Dermis blood vessel endothelial cell (primary cell): ENCODE results near the gene PTTG2. TPM values are rescaled to one million over a fixed set of nuclear protein-coding genes. Genes with fewer than 3 reads are reported as not detected.
"Not testable (repeated sequence)": the region's sequence is repeated elsewhere in the genome, so short reads cannot be mapped to it uniquely, and the experiment has no call there.

ENCODE experiments used
- DNase-seq: peaks from one replicate; pipeline ENCODE4 v3.0.0; 2010
- total RNA-seq: library from RNA; depleted of rRNA; stranded (reverse); fragments of >200 nt; gene quantifications from 2 replicates; pipeline ENCODE4 v1.2.3, GENCODE V29; 2014

The PTTG2 gene
- 0.51 TPM in 1 of 2 replicates, not detected in the other for total RNA-seq

- no peak for DNase-seq
These were observed at the start of gene PTTG2 for GRCh38 chr4:37960098-37960497. Gene PTTG2 (plus strand): TSS chr4:37960398. CDS start chr4:37960435, 37 bp downstream.

DNA sequence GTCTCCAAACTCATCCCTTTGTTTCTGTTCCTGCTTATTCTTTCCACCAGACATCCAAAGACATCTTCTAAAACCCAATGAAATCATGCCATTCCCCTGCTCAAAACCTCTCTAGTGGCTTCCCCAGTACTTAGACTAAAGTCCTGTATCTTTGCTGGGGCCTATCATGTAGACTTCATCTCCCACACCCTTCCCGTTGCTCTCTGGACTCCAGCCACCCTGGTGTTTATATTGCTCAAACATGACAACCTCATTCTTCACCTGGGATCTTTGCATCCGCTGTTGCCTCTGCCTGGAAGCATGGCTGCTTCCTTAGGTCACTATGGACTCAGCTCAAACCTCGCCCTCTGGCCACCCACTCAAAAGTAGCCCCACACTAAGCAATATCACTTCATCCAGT, 45.7 kb upstream of the PTTG2 start:
- no peak for DNase-seq

DNA sequence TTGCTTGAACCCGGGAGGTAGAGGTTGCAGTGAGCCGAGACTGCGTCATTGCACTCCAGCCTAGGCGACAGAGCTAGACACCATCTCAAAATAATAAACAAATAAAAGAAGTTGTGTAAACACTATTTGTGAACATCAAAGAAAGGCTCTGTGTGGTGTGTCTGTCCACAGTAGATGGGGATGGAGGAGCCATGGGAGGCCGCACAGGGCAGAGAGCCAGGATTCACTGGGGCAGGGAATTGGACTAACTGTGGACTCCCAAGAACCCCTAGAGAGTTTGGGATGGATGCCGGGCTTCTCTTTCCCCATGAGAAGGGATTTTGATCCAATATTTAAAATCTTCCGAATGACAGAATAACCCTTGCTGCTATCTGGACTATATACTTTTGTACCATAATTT, 42.8 kb upstream of the PTTG2 start:
- DNase-seq = no peak

DNA sequence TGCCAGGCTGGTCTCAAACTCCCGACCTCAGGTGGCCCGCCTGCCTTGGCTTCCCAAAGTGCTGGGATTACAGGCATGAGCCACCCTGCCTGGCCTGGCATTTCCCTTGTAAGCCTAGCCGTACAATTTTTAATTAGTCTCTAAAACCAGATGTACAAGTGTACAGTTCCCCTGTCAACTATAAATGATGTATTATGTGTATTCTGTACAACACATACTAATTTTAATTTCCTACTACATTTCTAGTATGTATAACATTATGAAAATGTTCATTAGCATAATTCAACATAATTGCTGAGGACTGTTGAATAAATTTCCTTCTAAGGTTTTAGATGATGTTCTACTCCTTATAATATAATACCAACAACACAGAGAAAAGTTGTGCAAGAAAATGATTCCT, 41.5 kb upstream of the PTTG2 start:
- DNase-seq = no peak

DNA sequence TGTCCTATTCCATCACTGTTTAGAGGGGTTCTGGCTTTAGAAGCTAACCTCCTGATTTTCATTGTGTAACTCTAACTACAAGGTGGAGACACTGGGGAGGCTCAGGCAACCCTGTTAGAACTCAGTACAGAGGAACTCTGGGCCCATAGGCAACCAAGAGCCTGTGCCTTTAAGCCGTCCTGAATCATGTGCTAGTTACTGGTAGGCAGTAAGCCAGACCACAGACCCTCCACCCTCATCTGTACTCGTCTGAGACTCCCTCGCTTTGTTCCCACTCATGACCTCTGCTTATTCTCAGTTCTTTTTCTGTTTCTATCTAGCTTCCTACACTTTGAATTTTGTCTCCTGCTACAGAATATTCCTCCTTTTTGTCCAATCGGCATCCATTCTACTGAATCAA, 37.9 kb upstream of the PTTG2 start:
- no peak for DNase-seq

GRCh38 chr4:37923089-37923488, 37.1 kb upstream of the PTTG2 start:
- not testable (repeated sequence) for DNase-seq

GRCh38 chr4:37924946-37925345, 35.3 kb upstream of the PTTG2 start:
- DNase-seq = no peak

GRCh38 chr4:37927434-37927833, 32.8 kb upstream of the PTTG2 start:
- DNase-seq = no peak

GRCh38 chr4:37928426-37929416, 31.5 kb upstream of the PTTG2 start:
- DNase-seq = no peak

- no peak for DNase-seq
These were observed 26.1 kb upstream of the PTTG2 start for GRCh38 chr4:37934096-37934495.

GRCh38 chr4:37934609-37935008, 25.6 kb upstream of the PTTG2 start:
- no peak for DNase-seq

DNA sequence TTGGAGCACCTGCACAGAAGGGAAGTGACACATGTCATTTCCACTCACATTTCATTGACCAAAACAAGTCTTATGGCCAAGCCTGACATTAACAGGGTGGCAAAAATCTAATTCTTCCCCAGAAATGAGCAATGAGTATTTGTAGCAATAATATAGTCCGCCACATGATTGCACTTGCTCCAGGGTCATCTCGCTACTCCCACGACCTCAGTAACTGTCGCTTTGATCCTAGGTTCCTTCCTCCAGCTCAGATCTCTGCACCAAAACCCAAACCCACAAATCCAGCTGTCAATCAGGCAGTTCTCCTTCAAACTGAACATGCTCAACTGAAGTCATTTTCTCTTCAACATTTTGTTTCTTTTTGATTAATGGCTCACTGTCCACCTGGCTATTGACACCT, 25.2 kb upstream of the PTTG2 start:
- no peak for DNase-seq

DNA sequence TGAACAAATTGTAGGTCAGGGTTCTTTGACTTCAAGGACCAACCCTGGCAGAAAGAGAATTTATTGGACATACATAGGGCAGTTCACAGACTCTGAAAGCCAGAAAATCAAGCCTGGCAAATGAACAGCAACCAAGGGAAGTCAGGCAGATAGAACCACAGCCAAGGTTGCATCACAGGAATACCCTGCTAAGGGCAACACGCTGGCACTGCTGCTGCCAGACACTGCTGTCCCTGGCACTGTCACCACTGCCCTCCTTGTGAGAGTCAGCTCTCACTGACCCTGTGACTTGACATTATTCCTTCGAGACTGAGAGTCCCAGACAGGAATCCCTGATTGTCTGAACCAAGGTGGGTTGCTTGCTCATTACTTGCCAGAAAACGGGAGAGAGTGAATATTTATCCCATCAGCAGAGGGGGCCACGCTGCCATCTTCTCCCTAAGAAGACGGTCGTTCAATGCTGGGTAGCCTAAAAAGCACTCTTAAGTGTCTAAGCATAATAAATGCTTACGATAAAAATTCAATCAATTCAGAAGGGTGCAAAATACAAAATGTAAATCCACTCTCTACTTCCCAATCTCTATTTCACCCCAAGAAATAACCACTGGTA, 23.2 kb upstream of the PTTG2 start:
- peak; percentile 11 for DNase-seq

DNA sequence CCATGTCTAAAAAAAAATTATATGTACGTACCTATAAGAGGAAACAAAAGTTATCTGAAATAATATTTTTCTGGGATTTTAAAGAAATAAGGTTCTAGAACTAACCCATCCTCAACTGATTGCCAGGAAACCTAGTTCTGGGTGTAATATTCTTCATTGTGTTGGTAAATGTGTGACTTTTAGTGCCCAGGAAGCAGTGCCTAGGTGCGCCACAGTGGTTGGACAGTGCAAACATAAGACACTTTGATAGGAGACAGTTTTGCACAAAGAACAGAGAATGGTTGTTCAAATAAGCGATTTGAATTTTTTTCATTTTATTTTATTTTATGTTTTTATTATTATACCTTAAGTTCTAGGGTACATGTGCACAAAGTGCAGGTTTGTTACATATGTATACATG, 22.0 kb upstream of the PTTG2 start:
- DNase-seq = no peak

GRCh38 chr4:37946503-37947179, 13.6 kb upstream of the PTTG2 start:
- DNase-seq = no peak

DNA sequence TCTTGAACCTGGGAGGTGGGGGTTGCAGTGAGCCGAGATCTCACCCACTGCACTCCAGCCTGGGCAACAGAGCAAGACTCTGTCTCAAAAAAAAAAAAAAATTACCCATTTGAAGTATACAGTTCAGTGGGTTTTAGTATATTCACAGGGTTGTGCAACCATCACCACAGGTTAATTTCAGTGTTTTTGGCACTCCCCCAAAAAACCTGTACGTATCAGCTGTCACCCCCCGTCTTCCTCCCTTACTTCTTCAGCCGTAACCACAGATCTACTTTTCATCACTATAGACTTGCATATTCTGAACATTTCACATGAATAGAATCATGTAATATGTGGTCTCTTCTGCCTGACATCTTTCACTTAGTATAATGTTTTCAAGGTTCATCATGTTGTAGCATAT, 11.7 kb upstream of the PTTG2 start:
- DNase-seq = no peak

- no peak for DNase-seq
These were observed 10.4 kb upstream of the PTTG2 start for GRCh38 chr4:37949636-37950426.

- no peak for DNase-seq
These were observed 8.5 kb upstream of the PTTG2 start for GRCh38 chr4:37951461-37952352.

GRCh38 chr4:37953156-37953555, 7.0 kb upstream of the PTTG2 start:
- no peak for DNase-seq

DNA sequence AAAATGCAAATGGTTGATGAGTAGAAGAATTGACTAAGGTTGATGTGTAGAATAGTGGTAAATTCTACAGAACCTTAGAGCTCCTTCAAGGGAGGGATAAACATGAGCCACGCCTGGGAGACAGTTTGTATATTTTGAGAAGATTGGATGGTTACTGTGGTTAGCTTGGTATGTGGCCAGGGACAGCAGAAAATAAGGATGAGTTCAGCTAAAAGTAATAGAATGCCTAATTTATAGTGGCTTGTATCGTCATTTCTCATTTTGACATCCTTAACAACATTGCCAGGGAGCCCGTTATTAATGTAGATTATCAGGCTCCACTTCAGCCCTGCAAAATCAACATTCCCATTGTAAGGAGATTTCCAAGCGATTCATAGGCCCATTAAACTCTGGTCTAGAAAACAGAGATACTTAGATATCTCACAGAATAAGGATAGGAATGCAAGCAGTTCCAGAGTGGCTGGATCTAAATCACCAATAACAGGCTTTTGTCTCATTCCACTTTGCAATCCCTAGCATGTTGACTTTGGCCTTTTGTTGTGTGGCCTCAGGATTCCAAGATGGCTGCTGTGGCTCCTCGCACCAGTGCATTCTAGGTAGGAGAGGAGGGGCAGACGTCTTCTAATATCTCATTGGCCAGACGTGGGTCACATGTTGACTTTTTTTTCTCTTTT, 6.4 kb upstream of the PTTG2 start:
- DNase-seq = no peak

GRCh38 chr4:37956941-37957340, 3.3 kb upstream of the PTTG2 start:
- no peak for DNase-seq
